GM06990 (cell line): ENCODE measurements around the gene BRINP1.

Source experiments
- DNase-seq: peaks from one replicate; pipeline ENCODE4 v3.0.0-alpha.2; 2011; ENCODE audit not compliant: insufficient read length; ENCODE audit errors: extremely low read depth
- H3K27me3 ChIP-seq: replicated peaks from 2 replicates; pipeline ENCODE4 v1.6.0; 2011; ENCODE audit warnings: low read length; ENCODE audit not compliant: control insufficient read depth, insufficient read depth
- H3K36me3 ChIP-seq: 2 replicates; pipeline ENCODE4 v1.5.1; 2011; ENCODE audit warnings: low read length; ENCODE audit not compliant: control insufficient read depth, insufficient read depth
- H3K4me3 ChIP-seq: replicated peaks from 2 replicates; pipeline ENCODE4 v1.5.1; 2011; ENCODE audit warnings: low read depth, mild to moderate bottlenecking, control low read depth, low read length
- TF ChIP-seq, protein P1 (sequence below): IDR thresholded peaks from 2 replicates; pipeline ENCODE4 v1.5.1; 2011; ENCODE audit warnings: low read length, control low read depth, mild to moderate bottlenecking, inconsistent platforms; ENCODE audit not compliant: insufficient read depth, poor library complexity, severe bottlenecking

Gene BRINP1

DNA sequence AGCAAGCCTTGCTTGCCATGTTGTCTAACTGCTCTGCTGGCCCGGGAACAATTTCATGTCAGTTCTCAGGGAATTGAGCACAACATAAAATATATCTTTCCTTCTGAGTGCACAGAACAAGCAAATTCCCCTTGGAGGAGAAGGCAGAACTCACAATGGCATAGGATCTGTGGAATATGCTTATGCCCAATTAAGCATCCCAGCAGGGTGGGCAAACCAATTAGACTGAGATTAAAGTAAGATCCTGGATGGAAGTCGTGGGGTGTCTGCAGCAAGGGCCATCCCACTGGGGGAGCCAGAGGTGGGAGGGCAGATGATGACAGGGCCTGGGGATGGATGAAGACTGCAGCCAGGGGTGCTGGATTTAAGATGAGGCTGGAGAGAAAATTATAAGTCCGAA is 114.1 kb downstream of the BRINP1 start:
- H3K36me3 ChIP-seq = no peaks in the 10 kb centered on the region
- H3K27me3 ChIP-seq = no peaks in the 10 kb centered on the region
- H3K4me3 ChIP-seq = no peak overlapping the region
- DNase-seq = no peak
- TF ChIP-seq, protein P1, sequence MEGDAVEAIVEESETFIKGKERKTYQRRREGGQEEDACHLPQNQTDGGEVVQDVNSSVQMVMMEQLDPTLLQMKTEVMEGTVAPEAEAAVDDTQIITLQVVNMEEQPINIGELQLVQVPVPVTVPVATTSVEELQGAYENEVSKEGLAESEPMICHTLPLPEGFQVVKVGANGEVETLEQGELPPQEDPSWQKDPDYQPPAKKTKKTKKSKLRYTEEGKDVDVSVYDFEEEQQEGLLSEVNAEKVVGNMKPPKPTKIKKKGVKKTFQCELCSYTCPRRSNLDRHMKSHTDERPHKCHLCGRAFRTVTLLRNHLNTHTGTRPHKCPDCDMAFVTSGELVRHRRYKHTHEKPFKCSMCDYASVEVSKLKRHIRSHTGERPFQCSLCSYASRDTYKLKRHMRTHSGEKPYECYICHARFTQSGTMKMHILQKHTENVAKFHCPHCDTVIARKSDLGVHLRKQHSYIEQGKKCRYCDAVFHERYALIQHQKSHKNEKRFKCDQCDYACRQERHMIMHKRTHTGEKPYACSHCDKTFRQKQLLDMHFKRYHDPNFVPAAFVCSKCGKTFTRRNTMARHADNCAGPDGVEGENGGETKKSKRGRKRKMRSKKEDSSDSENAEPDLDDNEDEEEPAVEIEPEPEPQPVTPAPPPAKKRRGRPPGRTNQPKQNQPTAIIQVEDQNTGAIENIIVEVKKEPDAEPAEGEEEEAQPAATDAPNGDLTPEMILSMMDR = no peak

DNA sequence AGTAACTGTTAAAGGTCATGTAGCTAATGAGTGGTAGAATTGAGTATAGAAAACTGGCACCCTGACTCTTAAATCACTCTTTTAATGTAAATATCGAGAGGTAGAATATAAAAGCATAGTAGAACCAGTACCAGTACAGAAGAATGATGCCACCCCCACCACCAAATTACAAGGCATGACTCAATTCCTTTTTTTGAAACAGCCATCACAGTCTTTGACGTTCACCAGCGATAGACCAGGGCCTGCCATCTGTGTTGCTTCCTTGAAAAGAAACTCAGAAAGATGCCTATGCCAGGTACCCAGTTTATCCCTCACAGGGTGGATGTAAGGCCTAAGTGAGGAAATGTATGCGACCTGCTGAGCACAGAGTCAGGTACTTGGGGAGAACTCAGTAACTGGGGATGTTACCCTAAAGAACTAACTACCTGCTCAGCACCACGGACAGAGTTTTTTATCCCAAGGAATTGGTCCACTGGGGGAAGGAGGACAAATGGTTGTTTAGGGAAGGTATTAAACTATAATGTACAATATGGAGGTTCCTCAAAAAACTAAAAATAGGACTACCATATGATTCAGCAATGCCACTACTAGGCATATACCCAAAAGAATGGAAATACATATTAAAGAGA is 116.5 kb downstream of the BRINP1 start:
- H3K4me3 ChIP-seq = no peak overlapping the region
- H3K36me3 ChIP-seq = no peaks in the 10 kb centered on the region
- TF ChIP-seq, protein P1 = no peak
- DNase-seq = no peak
- no peaks in the 10 kb centered on the region for H3K27me3 ChIP-seq

DNA sequence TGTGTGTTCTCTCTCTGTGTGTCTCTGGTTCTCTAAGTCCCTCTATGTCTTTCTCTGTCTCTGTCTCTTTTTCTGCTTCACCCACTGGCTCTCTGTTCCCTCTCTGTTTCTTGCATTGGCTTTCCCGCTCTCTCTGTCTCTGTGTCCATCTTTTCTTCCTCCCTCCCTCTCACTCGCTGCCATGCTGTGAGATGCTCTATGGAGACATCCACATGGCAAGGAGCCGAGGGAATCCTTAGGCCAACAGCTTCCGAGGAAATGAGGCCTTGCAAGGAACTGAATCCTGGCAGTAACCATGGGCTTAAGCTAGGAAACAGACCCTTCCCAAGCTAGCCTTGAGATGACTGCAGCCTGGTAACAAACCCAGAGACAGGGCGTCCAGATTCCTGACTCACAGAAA is 117.3 kb downstream of the BRINP1 start:
- H3K27me3 ChIP-seq = no peaks in the 10 kb centered on the region
- DNase-seq = no peak
- H3K4me3 ChIP-seq = no peak overlapping the region
- TF ChIP-seq, protein P1 = no peak
- H3K36me3 ChIP-seq = no peaks in the 10 kb centered on the region

DNA sequence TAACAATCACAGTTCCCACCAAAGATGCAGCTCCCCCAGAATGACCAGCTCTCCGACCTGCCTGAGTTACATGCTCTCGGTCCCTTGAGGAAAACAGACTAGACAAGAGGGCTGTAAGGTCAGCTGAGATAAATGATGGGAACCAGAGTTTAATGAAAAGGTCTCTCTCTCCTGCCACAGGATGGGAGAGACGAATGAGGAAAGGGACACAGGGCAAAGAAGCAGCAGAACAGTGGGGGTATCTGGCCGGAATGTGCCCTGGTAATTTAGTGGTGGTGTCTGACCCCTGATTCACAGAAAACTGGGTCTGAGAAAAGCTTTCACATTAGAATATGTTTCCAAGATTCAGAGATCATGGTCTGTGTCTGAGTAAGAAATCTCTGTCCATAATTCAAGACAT is 118.5 kb downstream of the BRINP1 start:
- no peak for DNase-seq
- Histone ChIP-seq H3K27me3 (no peaks in the 10 kb centered on the region), H3K4me3 (no peak overlapping the region), H3K36me3 (no peaks in the 10 kb centered on the region)
- TF ChIP-seq, protein P1 = no peak

DNA sequence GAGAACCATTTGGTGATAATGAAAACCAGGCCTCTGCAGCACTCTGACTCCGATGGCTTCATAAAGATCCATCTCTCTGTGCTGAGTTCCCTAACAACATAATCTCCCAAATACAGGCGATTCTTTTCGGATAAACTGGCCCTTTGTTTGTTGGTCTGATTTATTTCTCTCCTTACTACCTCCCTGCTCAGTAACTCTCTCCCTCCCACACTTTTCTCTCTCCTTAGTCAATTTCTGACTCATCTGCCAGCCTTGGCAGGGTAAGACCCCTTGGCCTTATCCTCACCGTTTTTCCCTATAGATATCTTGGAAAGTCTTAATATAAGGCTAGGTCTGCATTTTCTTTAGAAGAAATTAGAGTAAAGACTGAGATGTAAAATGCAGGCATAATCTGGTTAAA is 128.7 kb downstream of the BRINP1 start:
- Histone ChIP-seq H3K4me3 (no peak overlapping the region), H3K36me3 (no peaks in the 10 kb centered on the region), H3K27me3 (no peaks in the 10 kb centered on the region)
- TF ChIP-seq, protein P1 = no peak
- no peak for DNase-seq

DNA sequence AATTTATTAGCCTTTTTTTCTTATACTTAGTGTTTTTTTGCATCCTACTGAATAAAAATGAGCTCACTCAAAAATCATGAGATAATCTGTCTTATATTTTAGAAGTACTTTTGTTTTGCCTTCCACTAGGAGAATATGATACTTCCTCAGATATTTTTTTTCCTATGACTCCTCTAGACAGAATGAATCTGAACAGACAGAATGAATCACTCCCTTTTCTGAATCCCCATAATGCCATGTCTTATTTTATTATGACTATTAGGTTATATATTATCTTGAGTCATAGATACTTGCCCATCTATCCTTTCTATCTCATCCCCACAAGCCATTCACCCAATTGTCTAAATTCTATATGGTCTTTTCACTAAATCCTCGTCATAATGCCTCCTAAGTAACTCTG is 134.6 kb downstream of the BRINP1 start:
- Histone ChIP-seq H3K4me3 (no peak overlapping the region), H3K27me3 (no peaks in the 10 kb centered on the region), H3K36me3 (no peaks in the 10 kb centered on the region)
- no peak for DNase-seq
- TF ChIP-seq, protein P1 = no peak
